Measurements from ENCODE around the gene ARFGAP1.

Gene ARFGAP1

DNA sequence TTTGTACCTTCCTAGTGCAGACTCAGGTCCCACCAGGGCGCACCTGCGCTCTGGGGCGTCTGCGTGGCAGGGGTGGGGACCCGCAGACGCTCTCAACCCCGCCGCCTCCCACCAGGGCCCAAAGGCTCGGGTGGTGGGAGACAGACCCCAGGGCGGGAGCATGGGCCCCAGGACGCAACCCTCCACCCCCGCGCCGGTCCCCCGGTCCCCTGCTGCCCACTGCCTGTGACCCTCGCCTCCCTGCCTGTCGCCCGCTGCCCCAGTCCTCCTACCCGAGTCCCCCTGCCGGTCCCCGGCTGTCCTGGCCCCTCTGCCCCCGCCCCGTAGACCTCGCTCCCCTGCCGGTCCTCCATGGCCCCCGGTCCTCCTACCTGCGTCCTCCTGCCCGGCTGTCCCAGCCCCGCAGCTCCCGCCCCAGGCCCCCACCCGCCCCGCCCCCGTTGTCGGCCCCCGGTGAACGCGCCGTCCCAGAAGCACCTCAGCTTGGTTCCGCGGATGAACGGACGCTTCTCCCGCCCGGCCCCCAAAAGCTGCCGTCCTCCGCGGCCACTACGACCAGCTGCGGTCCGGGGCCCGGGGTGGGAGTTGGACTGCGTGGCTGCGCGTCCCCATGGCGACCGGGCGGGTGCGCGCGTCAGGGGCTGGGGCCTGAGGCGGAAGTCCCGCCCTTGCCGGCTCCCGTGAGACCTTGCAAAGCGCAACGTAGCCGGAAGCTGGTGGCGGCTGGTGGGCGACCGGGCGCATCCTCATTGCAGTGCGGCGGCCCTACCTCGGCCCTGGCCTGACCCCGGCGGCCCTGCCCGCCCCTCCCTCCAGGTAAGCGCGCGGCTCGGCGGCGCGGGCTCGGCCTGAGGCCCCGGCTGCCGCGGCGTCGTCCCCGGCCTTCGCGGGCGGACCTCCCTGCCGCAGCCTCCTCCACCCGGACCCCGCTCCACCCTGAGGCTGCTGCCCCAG lies at the start of gene ARFGAP1:
Gene ARFGAP1 (plus strand): TSS at position 709 of the 954 bp plus-strand sequence. CDS start 2,768 bp downstream, outside the sequence.
- DNase-seq = peak; percentile 60

DNA sequence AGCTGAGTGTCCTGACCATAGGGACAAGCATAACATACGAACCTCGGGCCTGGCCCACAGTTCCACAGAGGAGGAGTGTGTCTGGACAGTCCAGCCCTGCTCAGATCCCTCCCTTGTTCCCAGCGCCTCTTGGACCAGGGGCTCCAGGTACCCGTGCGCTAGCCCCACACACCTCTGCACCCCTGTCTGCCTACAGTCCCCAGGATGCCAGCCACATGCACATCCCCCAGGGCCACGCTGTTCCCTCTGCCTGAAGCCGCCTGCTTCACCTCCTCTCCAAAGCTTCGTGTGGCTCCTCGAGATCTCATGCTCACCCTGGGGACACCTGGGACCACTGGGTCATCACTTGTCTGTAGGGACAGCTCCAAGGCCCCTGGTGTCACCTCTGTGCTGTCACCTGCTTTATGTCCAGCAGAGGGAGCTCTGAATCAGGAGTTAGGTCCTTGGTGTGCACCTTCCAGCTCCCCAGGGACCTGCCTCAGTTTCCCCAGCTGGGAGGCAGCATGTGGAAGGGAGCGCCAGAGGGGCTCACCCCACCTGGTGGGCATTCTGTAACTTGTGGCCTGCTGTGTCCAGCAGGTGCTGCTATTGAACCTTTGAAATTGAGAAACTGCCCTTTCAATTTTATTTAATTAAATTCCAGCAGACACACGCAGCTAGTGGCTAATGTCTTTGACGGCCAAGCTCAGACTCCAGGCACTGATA lies 49.3 kb upstream of the ARFGAP1 start:
- no peak for DNase-seq

GRCh38 chr20:63223826-63224207 lies 48.8 kb upstream of the ARFGAP1 start:
- no peak for DNase-seq

DNA sequence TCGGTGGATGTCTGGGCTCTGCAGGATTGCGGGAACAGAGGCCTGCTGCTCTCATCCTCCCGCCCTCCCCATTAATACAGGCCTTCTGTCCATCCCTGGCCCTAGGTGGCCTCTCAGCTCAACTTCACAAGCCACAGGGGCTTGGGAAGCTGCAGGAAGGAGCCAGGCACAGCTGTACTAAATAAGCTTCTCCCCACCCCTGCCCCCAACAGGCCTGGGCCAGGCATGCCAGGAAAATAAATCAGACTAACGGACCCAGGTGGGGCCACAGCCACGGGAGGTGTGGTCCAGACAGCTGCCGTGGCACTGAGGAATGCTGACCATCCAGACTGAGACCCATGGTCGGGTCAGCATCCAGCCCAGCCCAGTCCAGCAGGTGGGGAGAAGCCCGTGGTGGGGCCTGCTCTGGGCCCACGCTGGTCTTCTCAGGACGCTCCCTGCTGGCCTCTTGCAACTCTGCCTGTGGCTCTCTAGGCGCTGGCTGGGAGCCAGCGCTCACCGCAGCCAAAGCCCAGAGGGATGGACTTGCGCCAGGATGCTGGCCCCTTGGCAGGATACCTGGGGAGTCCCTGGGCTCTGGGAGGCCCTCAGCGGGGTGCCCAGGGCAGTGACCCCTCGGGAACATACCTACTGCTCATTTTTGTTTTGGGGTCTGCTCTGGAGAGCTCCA lies 48.1 kb upstream of the ARFGAP1 start:
- no peak for DNase-seq

DNA sequence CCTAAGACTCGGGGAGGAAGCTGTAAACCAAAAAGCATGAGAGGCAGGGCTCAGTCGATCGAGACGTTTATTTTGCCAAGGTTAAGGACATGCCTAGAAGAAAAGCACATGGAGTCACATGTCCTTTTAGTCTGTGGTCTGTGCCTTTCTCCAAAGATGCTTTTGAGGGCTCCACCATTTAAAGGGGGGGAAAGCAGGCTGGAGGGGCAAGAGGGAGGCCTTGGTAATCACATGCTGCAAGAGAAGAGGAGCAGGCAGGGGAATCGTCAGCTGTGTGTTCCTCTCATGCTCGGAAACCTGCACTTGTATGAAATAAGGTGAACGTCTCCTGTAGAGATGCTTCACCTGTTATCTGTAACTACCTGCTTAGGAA lies 47.5 kb upstream of the ARFGAP1 start:
- DNase-seq = no peak

- no peak for DNase-seq
Observed at GRCh38 chr20:63226042-63226943, 46.3 kb upstream of the ARFGAP1 start.

- DNase-seq = no peak
Observed at GRCh38 chr20:63227260-63227659, 45.4 kb upstream of the ARFGAP1 start.

DNA sequence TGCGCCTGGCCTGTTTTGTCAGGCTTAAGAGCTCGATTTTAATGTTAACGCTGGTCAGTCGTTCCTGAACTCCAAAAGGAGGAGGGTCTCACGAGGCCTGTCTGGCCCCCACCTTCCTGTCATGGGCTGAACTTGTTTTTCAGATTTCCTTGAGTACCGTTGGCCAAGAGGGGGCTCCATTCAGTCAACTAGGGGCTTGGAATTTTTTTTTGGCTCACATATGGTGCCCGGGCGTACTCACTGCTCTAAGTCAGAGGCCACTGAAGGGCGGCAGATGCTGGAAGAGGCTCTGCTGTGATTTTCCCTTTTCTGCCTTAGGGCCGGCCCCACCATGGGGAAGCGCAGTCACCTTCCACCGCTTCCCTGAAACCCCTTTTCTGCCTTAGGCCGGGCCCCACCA lies 43.8 kb upstream of the ARFGAP1 start:
- no peak for DNase-seq

DNA sequence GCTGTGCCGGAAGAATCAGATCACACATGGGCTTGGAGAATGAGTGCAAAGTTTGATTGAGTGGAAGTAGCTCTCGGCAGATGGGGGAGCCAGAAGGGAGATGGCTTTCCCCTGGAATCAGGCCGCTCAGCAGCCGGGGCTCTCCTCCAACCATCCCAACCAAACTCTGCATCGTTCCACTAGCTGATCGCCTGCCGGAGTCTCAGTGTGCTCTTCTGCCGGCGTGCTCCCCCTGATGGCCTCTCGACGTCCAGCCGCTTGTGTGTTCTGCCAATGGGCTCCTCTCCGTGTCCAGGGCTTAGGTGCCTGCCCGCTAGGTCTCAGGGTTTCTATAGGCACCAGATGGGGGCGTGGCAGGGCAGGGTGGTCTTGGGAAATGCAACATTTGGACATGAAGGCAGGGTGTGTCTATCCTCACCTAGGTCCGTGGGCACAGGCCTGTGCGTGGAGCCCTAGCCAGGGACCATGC lies 41.8 kb upstream of the ARFGAP1 start:
- peak; percentile 37 for DNase-seq

- DNase-seq = no peak
Observed at GRCh38 chr20:63232235-63233060, 40.2 kb upstream of the ARFGAP1 start.

DNA sequence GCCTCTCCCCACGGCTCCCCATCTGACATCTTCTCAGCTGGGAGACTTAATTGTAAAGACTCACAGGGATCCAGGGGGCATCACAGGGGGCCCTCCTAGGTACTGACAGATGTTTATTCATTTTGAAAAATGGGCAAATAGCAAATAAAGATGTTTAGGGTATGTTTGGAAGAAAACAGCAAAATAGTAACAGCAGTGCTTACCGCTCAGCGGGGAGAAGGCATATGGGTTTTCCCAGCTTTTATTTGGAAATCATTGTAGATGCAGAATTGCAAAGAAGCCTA lies 39.6 kb upstream of the ARFGAP1 start:
- no peak for DNase-seq

- DNase-seq = no peak
Observed at GRCh38 chr20:63233924-63234323, 38.7 kb upstream of the ARFGAP1 start.

GRCh38 chr20:63234693-63235398 lies 37.8 kb upstream of the ARFGAP1 start:
- no peak for DNase-seq

GRCh38 chr20:63235399-63235983 lies 37.1 kb upstream of the ARFGAP1 start, which contains the start of gene BIRC7:
Gene BIRC7, plus strand, starts transcription at chr20:63235905. Its CDS starts 192 bp downstream, at chr20:63236097.
- DNase-seq = no peak

DNA sequence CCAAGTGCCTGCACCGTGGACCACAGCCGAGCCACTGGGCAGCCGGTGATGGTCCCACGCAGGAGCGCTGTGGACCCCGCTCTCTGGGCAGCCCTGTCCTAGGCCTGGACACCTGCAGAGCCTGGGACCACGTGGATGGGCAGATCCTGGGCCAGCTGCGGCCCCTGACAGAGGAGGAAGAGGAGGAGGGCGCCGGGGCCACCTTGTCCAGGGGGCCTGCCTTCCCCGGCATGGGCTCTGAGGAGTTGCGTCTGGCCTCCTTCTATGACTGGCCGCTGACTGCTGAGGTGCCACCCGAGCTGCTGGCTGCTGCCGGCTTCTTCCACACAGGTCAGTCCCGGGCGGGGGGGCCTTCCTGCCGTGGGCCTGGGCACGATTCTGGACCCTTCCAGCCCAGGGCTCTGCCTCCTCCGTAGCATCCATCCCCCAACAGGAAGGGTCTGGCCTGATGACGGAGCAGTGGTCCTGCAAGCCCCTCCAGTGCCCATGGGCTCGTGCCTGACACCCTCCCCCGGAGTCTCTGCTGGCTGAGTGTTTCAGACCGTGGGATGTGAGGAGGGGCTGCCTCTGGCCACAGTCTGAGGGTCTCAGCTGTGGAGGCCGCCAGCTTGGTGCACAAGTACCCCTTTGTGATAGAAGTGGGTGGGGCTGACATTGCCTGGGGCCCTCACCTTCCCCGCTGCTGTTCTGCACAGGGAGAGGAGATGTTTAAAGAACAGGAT lies 36.3 kb upstream of the ARFGAP1 start:
- no peak for DNase-seq

- no peak for DNase-seq
Observed at GRCh38 chr20:63238031-63238430, 34.6 kb upstream of the ARFGAP1 start.

GRCh38 chr20:63238514-63239125 lies 34.0 kb upstream of the ARFGAP1 start:
- no peak for DNase-seq

GRCh38 chr20:63239431-63239830 lies 33.2 kb upstream of the ARFGAP1 start:
- no peak for DNase-seq

GRCh38 chr20:63240004-63240403 lies 32.6 kb upstream of the ARFGAP1 start:
- no peak for DNase-seq

Measured in NCI-H524 treated with DMSO at 0.1 percent for 48 hours (cell line).